ENCODE data around the gene SLC12A3.

GRCh38 chr16:56891685-56892084 lies 26.7 kb downstream of the SLC12A3 start:
- TF ChIP-seq EZH2phosphoT487 (IDR thresholded peaks at IDR 0.05; ENCODE audit: borderline replicate concordance) (no peak), CTCF (conservative IDR thresholded peaks at IDR 0.05; ENCODE audit: low read length) (no peak)
